Measurements from ENCODE around the gene PHYHD1. TPM values are rescaled to one million over a fixed set of nuclear protein-coding genes. Genes with fewer than 3 reads are reported as not detected.

The PHYHD1 gene
- total RNA-seq, 2 experiments from 2014 or later = 83.5 to 150 TPM

DNA sequence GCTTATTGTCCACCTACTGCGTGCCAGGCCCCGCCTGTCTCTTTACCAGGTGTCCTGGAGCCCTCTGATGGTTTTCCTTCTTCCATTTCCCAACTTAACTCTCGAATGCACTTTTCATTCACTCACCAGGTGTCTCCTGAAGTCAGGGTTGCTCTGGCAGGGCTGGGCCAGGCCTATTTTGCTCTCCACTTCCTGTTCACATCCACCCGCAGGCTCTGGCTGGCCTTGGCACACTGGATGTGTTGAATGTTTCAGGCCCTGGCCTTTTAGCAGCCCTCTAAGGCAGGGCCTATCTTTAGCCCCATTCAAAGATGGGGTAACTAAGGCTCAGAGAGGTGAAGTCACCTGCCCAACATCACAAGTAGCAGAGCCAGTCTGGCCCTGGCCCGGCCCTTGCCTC is 22.4 kb upstream of the PHYHD1 start:
- Histone ChIP-seq H3K27ac (ENCODE audit: low read depth, low read length, poor library complexity, severe bottlenecking) (no peak overlapping the region), H3K4me1 (ENCODE audit: insufficient read depth, low read length, poor library complexity, severe bottlenecking) (peaks cover 42% of the 10 kb centered on the region), H3K79me2 (ENCODE audit: insufficient read depth, low read depth, low read length) (no peaks in the 10 kb centered on the region), H3K9me2 (ENCODE audit: insufficient read depth, low read length) (no peaks in the 10 kb centered on the region), H3K36me3 (ENCODE audit: insufficient read depth, low read length) (peaks cover 58% of the 10 kb centered on the region), H3K4me2 (ENCODE audit: low read length) (no peak overlapping the region), H2AFZ (ENCODE audit: low read length) (no peak overlapping the region), H3K9me3 (ENCODE audit: low read length) (no peaks in the 10 kb centered on the region), H3K4me3 (ENCODE audit: low read depth, low read length, poor library complexity, severe bottlenecking) (no peak overlapping the region), H4K20me1 (ENCODE audit: insufficient read depth, low read length) (no peaks in the 10 kb centered on the region)
- TF ChIP-seq EZH2phosphoT487 (IDR thresholded peaks at IDR 0.05; ENCODE audit: borderline replicate concordance, low read depth, low read length) = no peak
- TF ChIP-seq, protein P1, sequence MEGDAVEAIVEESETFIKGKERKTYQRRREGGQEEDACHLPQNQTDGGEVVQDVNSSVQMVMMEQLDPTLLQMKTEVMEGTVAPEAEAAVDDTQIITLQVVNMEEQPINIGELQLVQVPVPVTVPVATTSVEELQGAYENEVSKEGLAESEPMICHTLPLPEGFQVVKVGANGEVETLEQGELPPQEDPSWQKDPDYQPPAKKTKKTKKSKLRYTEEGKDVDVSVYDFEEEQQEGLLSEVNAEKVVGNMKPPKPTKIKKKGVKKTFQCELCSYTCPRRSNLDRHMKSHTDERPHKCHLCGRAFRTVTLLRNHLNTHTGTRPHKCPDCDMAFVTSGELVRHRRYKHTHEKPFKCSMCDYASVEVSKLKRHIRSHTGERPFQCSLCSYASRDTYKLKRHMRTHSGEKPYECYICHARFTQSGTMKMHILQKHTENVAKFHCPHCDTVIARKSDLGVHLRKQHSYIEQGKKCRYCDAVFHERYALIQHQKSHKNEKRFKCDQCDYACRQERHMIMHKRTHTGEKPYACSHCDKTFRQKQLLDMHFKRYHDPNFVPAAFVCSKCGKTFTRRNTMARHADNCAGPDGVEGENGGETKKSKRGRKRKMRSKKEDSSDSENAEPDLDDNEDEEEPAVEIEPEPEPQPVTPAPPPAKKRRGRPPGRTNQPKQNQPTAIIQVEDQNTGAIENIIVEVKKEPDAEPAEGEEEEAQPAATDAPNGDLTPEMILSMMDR (conservative IDR thresholded peaks at IDR 0.05; ENCODE audit: low read length) = no peak
- ChIA-PET POLR2A (interaction anchor here (0.6 kb wide), 1 partner anchor 18 kb away, joined by 3 read pairs; no protein-coding TSS in a partner anchor), CTCF (ENCODE audit: unreplicated experiment) (no interaction called here)
- BruUV-seq (replicated peaks) = no TSS peak
- DNase-seq (ENCODE audit: low spot score) = no peak
- intact Hi-C loops (cut with micrococcal nuclease; ENCODE audit: unreplicated experiment) = no loop called here

DNA sequence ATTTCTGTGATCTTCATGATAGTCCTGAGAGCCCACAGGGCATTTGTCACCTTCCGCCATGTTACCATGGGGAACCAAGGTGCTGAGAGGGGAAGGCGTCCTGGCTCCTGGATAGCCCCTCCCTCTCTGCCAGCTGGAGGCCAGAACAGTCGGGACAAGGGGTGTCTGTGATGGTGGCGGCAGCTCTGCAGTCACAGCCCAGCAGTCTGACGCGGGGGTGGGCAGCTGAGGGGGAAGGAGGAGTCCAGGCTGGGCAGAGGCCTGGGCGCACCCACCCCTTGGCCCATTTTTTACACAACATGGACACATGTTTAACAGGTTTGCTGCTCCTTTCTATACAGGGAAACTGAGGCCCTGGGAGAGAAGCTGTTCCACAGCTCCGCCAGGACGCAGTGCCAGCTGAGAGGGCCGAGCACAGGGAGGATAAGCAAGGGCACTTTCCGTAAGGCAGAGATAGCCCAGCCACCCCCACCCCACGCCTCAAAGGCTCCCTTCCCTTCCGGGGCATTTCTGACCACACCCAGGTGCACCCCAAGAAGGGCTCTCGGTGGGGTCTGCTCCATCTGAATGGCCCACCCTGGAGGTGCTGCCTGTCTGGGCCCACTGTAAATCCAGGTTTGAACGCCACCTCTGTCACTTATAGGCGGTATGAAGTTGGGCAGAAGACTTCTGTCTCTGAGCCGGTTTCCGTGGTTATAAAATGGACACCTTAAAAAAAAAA is 21.8 kb upstream of the PHYHD1 start:
- Histone ChIP-seq H3K4me1 (ENCODE audit: insufficient read depth, low read length, poor library complexity, severe bottlenecking) (peaks cover 42% of the 10 kb centered on the region), H3K4me3 (ENCODE audit: low read depth, low read length, poor library complexity, severe bottlenecking) (no peak overlapping the region), H4K20me1 (ENCODE audit: insufficient read depth, low read length) (no peaks in the 10 kb centered on the region), H2AFZ (ENCODE audit: low read length) (no peak overlapping the region), H3K36me3 (ENCODE audit: insufficient read depth, low read length) (peaks cover 54% of the 10 kb centered on the region), H3K79me2 (ENCODE audit: insufficient read depth, low read depth, low read length) (0 out of 2 replicates have a peak, but pooled peaks cover 2% of the 10 kb centered on the region), H3K9me2 (ENCODE audit: insufficient read depth, low read length) (no peaks in the 10 kb centered on the region), H3K27ac (ENCODE audit: low read depth, low read length, poor library complexity, severe bottlenecking) (no peak overlapping the region), H3K9me3 (ENCODE audit: low read length) (no peaks in the 10 kb centered on the region), H3K4me2 (ENCODE audit: low read length) (no peak overlapping the region)
- no TSS peak for BruUV-seq (replicated peaks)
- ChIA-PET POLR2A (no interaction called here), CTCF (ENCODE audit: unreplicated experiment) (no interaction called here)
- intact Hi-C loops (cut with micrococcal nuclease; ENCODE audit: unreplicated experiment) = no loop called here
- DNase-seq (ENCODE audit: low spot score) = no peak
- no peak for TF ChIP-seq EZH2phosphoT487 (IDR thresholded peaks at IDR 0.05; ENCODE audit: borderline replicate concordance, low read depth, low read length)
- TF ChIP-seq, protein P1 (conservative IDR thresholded peaks at IDR 0.05; ENCODE audit: low read length) = no peak
